Jurkat, Clone E6-1 (cell line): ENCODE results near the gene CEBPB.
A peak's percentile ranks its signal among the peaks of the same experiment; 100 is the strongest.
"Not testable (repeated sequence)": the region's sequence is repeated elsewhere in the genome, so short reads cannot be mapped to it uniquely, and the experiment has no call there.

Source experiments
- DNase-seq: peaks from one replicate; pipeline ENCODE4 v3.0.0-alpha.2; 2011; ENCODE audit warnings: low read depth, low spot score
- H3K4me3 ChIP-seq: 2 replicates; pipeline ENCODE4 v1.5.1; 2011; ENCODE audit warnings: mild to moderate bottlenecking, low read length, control low read depth, moderate library complexity

CEBPB gene

DNA sequence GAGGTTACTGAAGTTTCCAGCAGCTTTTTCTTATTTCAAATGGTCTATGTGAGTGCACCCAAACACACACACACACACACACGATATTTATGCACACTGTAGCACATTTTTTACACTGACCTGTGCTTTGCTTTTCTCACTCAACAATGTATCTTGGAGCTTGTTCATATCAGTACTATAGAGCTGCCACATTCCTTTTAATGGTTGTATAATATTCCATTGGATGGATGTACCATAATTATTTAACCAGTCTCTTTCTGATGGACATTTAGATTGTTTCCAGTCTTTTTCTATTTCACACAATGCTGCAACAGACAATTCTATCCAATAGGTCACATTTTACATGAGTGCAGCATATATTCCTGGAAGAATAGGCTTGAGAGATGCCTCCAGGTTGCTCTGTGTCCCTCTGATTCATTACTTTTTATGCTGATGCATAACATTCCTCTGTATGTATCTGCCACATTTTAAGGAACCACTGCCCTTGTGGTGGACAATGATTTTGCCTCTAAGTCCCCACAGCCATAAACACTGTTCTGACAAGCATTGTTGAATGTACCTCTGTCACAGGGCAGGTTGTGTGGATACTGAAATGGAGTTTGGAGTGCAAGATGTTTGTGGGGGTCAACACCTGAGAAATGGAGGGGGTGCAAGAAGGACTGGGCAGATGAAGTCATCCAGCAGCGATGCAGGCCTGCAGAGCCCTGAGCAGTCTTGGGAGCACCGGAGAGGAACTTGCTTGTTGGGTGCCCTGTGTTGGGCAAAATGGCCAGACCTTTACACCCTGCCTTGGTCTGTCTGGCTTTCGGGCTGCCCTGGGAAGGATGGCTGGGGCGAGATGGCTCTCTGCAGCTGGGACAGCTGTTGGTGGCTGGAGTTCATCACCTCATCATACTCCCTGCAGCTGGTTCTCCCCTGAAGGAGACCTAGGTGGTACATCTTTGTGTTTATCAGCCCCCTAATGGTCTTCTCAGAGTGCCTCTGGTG is 13.6 kb downstream of the CEBPB start:
- no peak overlapping the region for H3K4me3 ChIP-seq
- DNase-seq: no peak

- DNase-seq: no peak
- H3K4me3 ChIP-seq: no peak overlapping the region
These were observed 16.4 kb downstream of the CEBPB start for GRCh38 chr20:50207026-50207425.

DNA sequence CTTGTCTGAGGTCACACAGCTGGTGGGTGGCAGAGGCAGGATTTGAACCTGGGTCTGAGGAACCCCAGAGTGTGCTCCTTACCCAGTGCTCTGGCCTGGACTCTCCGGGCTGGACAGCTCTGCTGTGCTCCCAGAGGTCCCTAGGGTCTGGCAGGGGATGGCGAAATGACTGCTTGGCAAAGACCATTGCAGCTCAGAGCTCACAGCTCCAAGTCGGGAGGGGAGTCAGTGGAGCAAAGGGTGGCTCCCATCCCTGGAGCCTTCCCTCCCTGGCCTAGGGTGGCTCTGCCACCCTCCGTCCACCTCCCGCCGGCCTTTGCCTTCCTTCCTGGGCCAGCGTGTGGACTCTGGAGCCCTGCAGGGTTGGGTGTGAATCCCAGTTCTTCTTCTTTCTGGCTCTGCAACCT is 17.5 kb downstream of the CEBPB start:
- no peak overlapping the region for H3K4me3 ChIP-seq
- no peak for DNase-seq

DNA sequence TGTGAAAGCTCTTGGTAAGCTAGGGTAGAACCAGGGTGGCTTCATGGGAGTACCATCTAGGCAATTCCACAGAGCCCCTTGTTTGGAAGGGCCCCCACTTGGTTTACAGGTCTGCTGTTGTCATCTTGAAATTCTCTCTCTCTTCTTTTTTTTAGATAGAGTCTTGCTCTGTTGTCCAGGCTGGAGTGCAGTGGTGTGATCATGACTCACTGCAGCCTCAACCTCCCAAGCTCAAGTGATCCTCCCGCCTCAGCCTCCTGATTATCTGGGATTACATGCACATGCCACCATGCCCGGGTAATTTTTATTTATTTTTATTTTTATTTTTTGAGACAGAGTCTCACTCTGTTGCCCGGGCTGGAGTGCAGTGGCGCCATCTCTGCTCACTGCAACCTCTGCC is 18.2 kb downstream of the CEBPB start:
- not testable (repeated sequence) for H3K4me3 ChIP-seq, DNase-seq

GRCh38 chr20:50210066-50210619 is 19.5 kb downstream of the CEBPB start:
- DNase-seq: no peak
- no peak overlapping the region for H3K4me3 ChIP-seq

DNA sequence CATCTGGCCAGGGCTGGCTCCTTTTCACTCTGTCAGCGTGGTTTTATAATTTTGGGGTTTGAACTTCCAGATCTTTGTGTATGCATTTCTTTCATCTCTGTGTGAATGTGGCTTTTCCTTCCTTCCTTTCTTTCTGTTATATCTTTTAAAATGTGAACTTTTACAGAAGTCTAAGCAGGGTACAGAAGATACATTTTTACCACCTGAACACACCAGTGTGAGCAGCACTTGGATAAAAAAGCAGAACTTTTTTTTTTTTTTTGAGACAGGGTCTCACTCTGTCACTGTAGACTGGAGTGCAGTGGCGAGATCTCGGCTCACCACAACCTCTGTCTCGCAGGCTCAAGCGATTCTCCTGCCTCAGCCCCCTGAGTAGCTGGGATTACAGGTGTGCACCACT is 20.5 kb downstream of the CEBPB start:
- peak; percentile 76 for DNase-seq
- no peak overlapping the region for H3K4me3 ChIP-seq

- no peak overlapping the region for H3K4me3 ChIP-seq
- peak; percentile 18 for DNase-seq
These were observed 23.0 kb downstream of the CEBPB start for GRCh38 chr20:50213531-50214106.

DNA sequence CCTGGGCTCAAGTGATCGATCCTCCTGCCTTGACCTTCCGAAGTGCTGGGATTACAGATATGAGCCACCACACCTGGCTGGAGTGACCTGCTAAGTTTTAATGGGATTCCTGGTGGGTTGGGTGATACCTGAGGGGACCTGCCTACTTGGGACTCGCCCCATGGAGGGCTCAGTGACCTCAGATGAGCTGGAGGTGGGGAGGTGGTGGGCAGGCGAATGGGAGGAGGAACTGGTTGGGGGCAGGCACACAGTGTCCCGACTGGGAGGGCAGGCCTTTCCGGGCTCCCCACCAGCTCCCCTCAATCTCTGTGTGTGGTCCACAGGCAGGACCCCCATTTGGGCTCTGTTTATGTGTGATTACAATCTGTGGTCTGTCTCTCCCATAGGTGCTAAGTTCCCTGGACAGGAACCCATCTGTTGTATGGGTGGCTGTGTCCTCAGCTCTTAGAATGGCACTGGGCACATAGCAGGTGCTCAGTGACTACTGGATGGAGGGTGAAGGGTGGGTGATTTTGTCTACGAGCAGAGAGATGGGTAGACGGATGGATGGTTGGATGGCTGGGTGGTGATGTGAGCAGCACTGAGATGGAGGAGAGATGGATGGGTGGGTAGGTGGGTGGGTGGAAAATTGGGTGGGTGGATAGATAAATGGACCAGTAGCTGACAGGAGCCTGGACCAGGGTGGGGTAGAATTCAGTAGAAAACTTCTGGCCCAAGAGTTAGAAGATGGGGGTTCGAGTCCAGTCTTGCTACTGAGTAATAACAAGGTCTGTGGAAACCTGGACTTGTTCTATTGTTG is 23.8 kb downstream of the CEBPB start:
- DNase-seq: no peak
- no peak overlapping the region for H3K4me3 ChIP-seq

- DNase-seq: no peak
- no peak overlapping the region for H3K4me3 ChIP-seq
These were observed 24.6 kb downstream of the CEBPB start for GRCh38 chr20:50215101-50215690.

GRCh38 chr20:50215926-50216325 is 25.3 kb downstream of the CEBPB start:
- H3K4me3 ChIP-seq: no peak overlapping the region
- no peak for DNase-seq

GRCh38 chr20:50216543-50217206 is 26.0 kb downstream of the CEBPB start:
- H3K4me3 ChIP-seq: no peak overlapping the region
- no peak for DNase-seq

DNA sequence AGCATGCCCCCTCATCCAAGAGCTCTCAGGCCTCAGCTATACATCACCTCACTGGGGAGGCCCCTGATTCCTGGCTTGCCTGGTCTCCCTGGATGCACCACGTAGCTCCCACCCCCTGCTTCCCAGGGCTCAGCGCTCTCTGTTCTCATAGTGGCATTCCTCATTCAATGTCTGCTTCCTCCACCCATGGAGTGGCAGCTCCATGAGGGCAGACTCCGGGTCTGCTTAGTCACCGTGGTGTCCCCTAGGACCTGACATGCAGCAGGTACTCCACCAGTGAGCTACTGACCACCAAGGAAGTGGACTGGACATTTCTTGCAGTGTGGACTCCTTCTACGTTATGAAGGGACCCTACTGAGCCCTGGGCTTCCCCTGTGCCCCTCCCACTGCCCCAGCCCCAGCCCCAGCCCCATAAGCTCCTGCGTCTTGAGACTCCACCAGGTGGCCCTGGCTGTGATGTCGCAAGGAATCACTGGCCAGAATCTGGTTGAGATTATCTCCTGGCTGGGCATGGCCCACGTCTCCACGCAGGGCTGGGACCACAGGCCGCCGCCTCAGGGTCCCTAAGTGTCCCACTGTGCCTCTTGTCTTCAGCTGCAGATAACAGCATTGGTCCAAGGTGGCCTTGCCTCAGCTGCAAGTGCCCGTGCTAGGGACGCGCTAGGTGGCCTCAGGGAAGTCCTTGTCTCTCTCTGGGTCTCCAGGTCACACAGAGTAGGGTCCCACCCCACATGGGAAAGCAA is 26.7 kb downstream of the CEBPB start:
- no peak for DNase-seq
- H3K4me3 ChIP-seq: no peak overlapping the region

GRCh38 chr20:50218987-50219435 is 28.4 kb downstream of the CEBPB start:
- H3K4me3 ChIP-seq: no peak overlapping the region
- no peak for DNase-seq

DNA sequence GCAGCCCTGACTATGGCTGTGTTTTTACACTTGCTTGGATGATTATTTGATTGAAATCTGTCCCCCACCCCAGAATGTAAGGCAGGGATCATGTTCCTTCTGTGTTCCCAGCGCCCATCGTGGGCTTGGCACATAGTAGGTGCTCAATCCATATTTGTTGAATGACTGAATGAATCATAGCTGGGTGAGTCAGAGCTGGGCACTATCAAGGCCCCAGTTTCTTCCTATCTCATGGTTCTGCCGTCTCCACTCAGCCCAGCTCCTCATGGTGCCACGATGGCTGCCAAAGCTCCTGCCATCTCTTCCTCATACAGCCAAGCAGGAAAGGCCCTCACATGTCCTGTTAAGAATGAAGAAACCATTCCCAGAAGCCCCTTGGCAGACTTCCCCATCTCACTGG is 29.0 kb downstream of the CEBPB start:
- DNase-seq: no peak
- H3K4me3 ChIP-seq: no peak overlapping the region

GRCh38 chr20:50220093-50220893 is 29.7 kb downstream of the CEBPB start:
- DNase-seq: no peak

DNA sequence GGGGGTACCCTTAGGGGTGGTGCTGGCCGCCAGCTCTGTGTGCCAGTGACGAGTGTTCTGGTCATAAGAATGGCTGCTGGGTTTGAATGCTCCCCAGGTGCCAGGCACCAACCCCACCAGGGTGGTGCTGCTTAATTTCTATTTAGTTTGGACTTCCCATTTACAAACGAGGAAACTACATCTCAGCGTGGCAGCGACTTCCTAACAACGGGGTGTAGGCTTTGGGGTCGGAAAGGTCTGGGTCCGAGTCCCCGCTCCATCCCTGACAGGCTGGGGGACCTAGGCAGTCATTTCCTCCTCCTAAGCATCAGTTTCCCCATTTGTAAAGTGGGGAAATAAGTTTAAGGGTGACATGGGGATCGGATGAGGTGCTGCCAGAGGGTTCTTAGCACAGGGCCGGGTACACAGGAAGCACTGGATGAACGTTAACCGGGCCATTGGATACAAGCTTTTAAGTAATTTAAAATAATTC is 30.3 kb downstream of the CEBPB start:
- DNase-seq: no peak
- no peak overlapping the region for H3K4me3 ChIP-seq

More at GRCh38 chr20:50220093-50220893, 29.7 kb downstream of the CEBPB start:
- H3K4me3 ChIP-seq: no peak overlapping the region
